ENCODE results near the gene PIR.

GRCh38 chrX:15504661-15505060 is 11.5 kb upstream of the PIR start:
- TF ChIP-seq CTCF (IDR thresholded peaks at IDR 0.05; ENCODE audit: poor library complexity, severe bottlenecking) (no peak), EZH2 (IDR thresholded peaks at IDR 0.05; ENCODE audit: borderline replicate concordance, insufficient read depth, low read length, poor library complexity, severe bottlenecking) (no peak), EP300 (conservative IDR thresholded peaks at IDR 0.05; ENCODE audit: poor library complexity, severe bottlenecking) (no peak), RAD21 (conservative IDR thresholded peaks at IDR 0.05) (no peak), REST (IDR thresholded peaks at IDR 0.05; ENCODE audit: borderline replicate concordance) (no peak), POLR2AphosphoS5 (IDR thresholded peaks at IDR 0.05) (no peak), MXI1 (conservative IDR thresholded peaks at IDR 0.05; ENCODE audit: poor library complexity, severe bottlenecking) (no peak), TAF1 (IDR thresholded peaks at IDR 0.05; ENCODE audit: low read depth) (no peak), SMC3 (conservative IDR thresholded peaks at IDR 0.05; ENCODE audit: poor library complexity) (no peak)

All from neural cell (in vitro differentiated cells).